MM.1S (cell line): ENCODE results near the gene GRIK3.

Experiments
- DNase-seq: peaks from one replicate; pipeline ENCODE4 v3.0.0-alpha.2; 2015
- H2AFZ ChIP-seq: fragments of 300-600 bp; sonication (generic); 2 replicates; pipeline ENCODE4 v1.6.0; 2016; ENCODE audit warnings: antibody characterized with exemption, low read length
- H3F3A ChIP-seq: fragments of 300-600 bp; sonication (generic); 2 replicates; pipeline ENCODE4 v1.6.1; 2016; ENCODE audit warnings: mild to moderate bottlenecking, antibody characterized with exemption, low read length, moderate library complexity, mixed read lengths; ENCODE audit not compliant: insufficient read depth
- H3K27ac ChIP-seq: fragments of 300-600 bp; sonication (generic); 2 replicates; pipeline ENCODE4 v1.5.1; 2016; ENCODE audit warnings: mild to moderate bottlenecking, low read length
- H3K27me3 ChIP-seq: fragments of 300-600 bp; sonication (generic); replicated peaks from 2 replicates; pipeline ENCODE4 v1.6.0; 2016; ENCODE audit warnings: low read length; ENCODE audit not compliant: insufficient read depth
- H3K36me3 ChIP-seq: fragments of 300-600 bp; sonication (generic); replicated peaks from 2 replicates; pipeline ENCODE4 v1.6.1; 2016; ENCODE audit warnings: mild to moderate bottlenecking, low read length, mixed read lengths; ENCODE audit not compliant: insufficient read depth
- H3K4me1 ChIP-seq: fragments of 300-600 bp; sonication (generic); 2 replicates; pipeline ENCODE4 v1.6.1; 2016; ENCODE audit warnings: low read length, mixed read lengths
- H3K4me2 ChIP-seq: fragments of 300-600 bp; sonication (generic); 2 replicates; pipeline ENCODE4 v1.6.0; 2016; ENCODE audit warnings: low read depth, low read length
- H3K4me3 ChIP-seq: fragments of 300-600 bp; sonication (generic); 2 replicates; pipeline ENCODE4 v1.5.1; 2016; ENCODE audit warnings: low read length, mixed read lengths
- H3K79me2 ChIP-seq: fragments of 300-600 bp; sonication (generic); 2 replicates; pipeline ENCODE4 v1.6.1; 2016; ENCODE audit warnings: mixed run types, low read length, mixed read lengths
- H3K9ac ChIP-seq: fragments of 300-600 bp; sonication (generic); 2 replicates; pipeline ENCODE4 v1.6.1; 2016; ENCODE audit warnings: low read length, mixed read lengths
- H3K9me2 ChIP-seq: fragments of 300-600 bp; sonication (generic); replicated peaks from 2 replicates; pipeline ENCODE4 v1.6.1; 2016; ENCODE audit warnings: mild to moderate bottlenecking, low read length, mixed read lengths; ENCODE audit not compliant: insufficient read depth
- H3K9me3 ChIP-seq: fragments of 300-600 bp; sonication (generic); replicated peaks from 2 replicates; pipeline ENCODE4 v1.6.1; 2016; ENCODE audit warnings: mild to moderate bottlenecking, low read length, mixed read lengths; ENCODE audit not compliant: insufficient read depth
- H4K20me1 ChIP-seq: fragments of 300-600 bp; sonication (generic); 2 replicates; pipeline ENCODE4 v1.6.1; 2016; ENCODE audit warnings: mild to moderate bottlenecking, low read length, moderate library complexity, mixed read lengths; ENCODE audit not compliant: insufficient read depth
- CTCF ChIP-seq: fragments of 300-600 bp; sonication (generic); IDR thresholded peaks from 2 replicates; pipeline ENCODE4 v1.5.1; 2016; ENCODE audit warnings: antibody characterized with exemption, low read length, mixed read lengths
- EZH2 ChIP-seq: fragments of 300-600 bp; sonication (generic); optimal IDR thresholded peaks from 2 replicates; pipeline ENCODE3; 2017; ENCODE audit warnings: low read depth, mild to moderate bottlenecking, antibody characterized with exemption, low read length, mixed read lengths
- EZH2phosphoT487 ChIP-seq: fragments of 300-600 bp; sonication (generic); IDR thresholded peaks from 2 replicates; pipeline ENCODE4 v1.6.1; 2018; ENCODE audit warnings: antibody characterized with exemption, low read length

Gene GRIK3

GRCh38 chr1:36864823-36865601 lies 169.3 kb downstream of the GRIK3 start:
- Histone ChIP-seq H3K4me1 (no peaks in the 10 kb centered on the region), H2AFZ (no peak overlapping the region), H3K27ac (no peak overlapping the region), H3K4me2 (no peak overlapping the region), H3K9me2 (no peaks in the 10 kb centered on the region), H3K9me3 (no peaks in the 10 kb centered on the region), H3K9ac (no peak overlapping the region), H3K27me3 (peaks cover 66% of the 10 kb centered on the region), H3K36me3 (no peaks in the 10 kb centered on the region), H4K20me1 (no peaks in the 10 kb centered on the region), H3F3A (no peaks in the 10 kb centered on the region), H3K79me2 (no peaks in the 10 kb centered on the region), H3K4me3 (no peak overlapping the region)
- no peak for TF ChIP-seq EZH2
- TF ChIP-seq EZH2phosphoT487 = no peak
- no peak for TF ChIP-seq CTCF
- DNase-seq = no peak

- Histone ChIP-seq H3K4me3 (no peak overlapping the region), H3K27me3 (peaks cover 66% of the 10 kb centered on the region), H3K4me2 (no peak overlapping the region), H3K4me1 (no peaks in the 10 kb centered on the region), H3K9me3 (no peaks in the 10 kb centered on the region), H3K9me2 (no peaks in the 10 kb centered on the region), H3K36me3 (no peaks in the 10 kb centered on the region), H3K79me2 (no peaks in the 10 kb centered on the region), H3F3A (no peaks in the 10 kb centered on the region), H3K9ac (no peak overlapping the region), H2AFZ (no peak overlapping the region), H4K20me1 (no peaks in the 10 kb centered on the region), H3K27ac (no peak overlapping the region)
- no peak for DNase-seq
- peak; percentile 56 for TF ChIP-seq CTCF
- TF ChIP-seq EZH2phosphoT487 = no peak
Measured at GRCh38 chr1:36864182-36864822, 170.0 kb downstream of the GRIK3 start.

GRCh38 chr1:36863500-36863899 lies 170.8 kb downstream of the GRIK3 start:
- Histone ChIP-seq H3K9me2 (no peaks in the 10 kb centered on the region), H3K9me3 (no peaks in the 10 kb centered on the region), H3K27me3 (peaks cover 63% of the 10 kb centered on the region), H3K4me2 (no peak overlapping the region), H3K27ac (no peak overlapping the region), H2AFZ (no peak overlapping the region), H4K20me1 (no peaks in the 10 kb centered on the region), H3K9ac (no peak overlapping the region), H3K36me3 (no peaks in the 10 kb centered on the region), H3K79me2 (no peaks in the 10 kb centered on the region), H3K4me1 (no peaks in the 10 kb centered on the region), H3K4me3 (no peak overlapping the region), H3F3A (no peaks in the 10 kb centered on the region)
- TF ChIP-seq CTCF = no peak
- DNase-seq = no peak
